ENCODE data around the gene NALF2. TPM values are rescaled to one million over a fixed set of nuclear protein-coding genes. Genes with fewer than 3 reads are reported as not detected.

The NALF2 gene
- under 1 TPM in 3 of 4 donors, not detected in 1; 0.27 to 0.53 (median 0.48) TPM for polyA plus RNA-seq
- long read RNA-seq, donor 1, full-length matches to known transcripts: 1 of 1 reads
- long read RNA-seq, donor 1, partial matches to known transcripts: 0 of 1 reads
- long read RNA-seq, donor 1, other reads (novel, unspliced or antisense): 0 of 1 reads
- long read RNA-seq, donor 2: 0 reads
- long read RNA-seq, donor 3: 0 reads
- long read RNA-seq, donor 4: 0 reads
- long read RNA-seq, donor 5: 0 reads
- long read RNA-seq, donor 6: 0 reads
- long read RNA-seq, donor 7: 0 reads
- long read RNA-seq, donor 8: 0 reads
- long read RNA-seq, donor 9: 0 reads
- long read RNA-seq, donor 10: 0 reads

GRCh38 chrX:69503782-69504625, at the start of gene NALF2:
Gene NALF2 (plus strand): TSS chrX:69504326. CDS start chrX:69505283, 957 bp downstream.
- peak within 1 kb of the TSS in 1 of 3 donors; percentile 51 for H3K27ac ChIP-seq (ENCODE audit: low read depth in 1 of 3, low read length in 2 of 3)
- peaks cover 0 to 19% (median 3%) of the 10 kb centered on the region in 3 donors for H3K27me3 ChIP-seq (ENCODE audit: control insufficient read depth in 3 of 3, insufficient read depth in 3 of 3, low read length in 3 of 3)
- DNase-seq (peak; percentile 11 to 83), FAIRE-seq (no peak)
- H3K4me3 ChIP-seq (ENCODE audit: low read depth in 1 of 3, low read length in 3 of 3): peak within 1 kb of the TSS in 2 of 3 donors; percentile 23 to 44
- H3K4me1 ChIP-seq (ENCODE audit: control insufficient read depth in 3 of 3, insufficient read depth in 2 of 3, low read depth in 1 of 3, low read length in 2 of 3): no peaks in the 10 kb centered on the region
- no peaks in the 10 kb centered on the region for H3K9me3 ChIP-seq (ENCODE audit: control insufficient read depth in 2 of 2, insufficient read depth in 1 of 2, low read depth in 1 of 2, low read length in 1 of 2)
- no peaks in the 10 kb centered on the region for H3K36me3 ChIP-seq (ENCODE audit: control insufficient read depth in 3 of 3, insufficient read depth in 2 of 3, low read depth in 1 of 3, low read length in 3 of 3)
- WGBS, 3 donors: 1 to 51% (median 10%) methylated on average over 23 to 66 of the region's 66 CpGs

- H3K4me3 ChIP-seq (ENCODE audit: low read depth in 1 of 3, low read length in 3 of 3): no peak overlapping the region
- DNase-seq (no peak), FAIRE-seq (no peak)
- H3K4me1 ChIP-seq (ENCODE audit: control insufficient read depth in 3 of 3, insufficient read depth in 2 of 3, low read depth in 1 of 3, low read length in 2 of 3): no peaks in the 10 kb centered on the region
- 68 to 82% (median 77%) methylated on average over 6 of the region's 6 CpGs for WGBS, 3 donors
- H3K9me3 ChIP-seq (ENCODE audit: control insufficient read depth in 2 of 2, insufficient read depth in 1 of 2, low read depth in 1 of 2, low read length in 1 of 2): no peaks in the 10 kb centered on the region
- H3K27me3 ChIP-seq (ENCODE audit: control insufficient read depth in 3 of 3, insufficient read depth in 3 of 3, low read length in 3 of 3): no peaks in the 10 kb centered on the region
- no peaks in the 10 kb centered on the region for H3K36me3 ChIP-seq (ENCODE audit: control insufficient read depth in 3 of 3, insufficient read depth in 2 of 3, low read depth in 1 of 3, low read length in 3 of 3)
- H3K27ac ChIP-seq (ENCODE audit: low read depth in 1 of 3, low read length in 2 of 3): no peak overlapping the region
Measured at GRCh38 chrX:69457756-69458155, 46.4 kb upstream of the NALF2 start.

- H3K4me1 ChIP-seq (ENCODE audit: control insufficient read depth in 3 of 3, insufficient read depth in 2 of 3, low read depth in 1 of 3, low read length in 2 of 3): no peaks in the 10 kb centered on the region
- FAIRE-seq: no peak
- no peaks in the 10 kb centered on the region for H3K9me3 ChIP-seq (ENCODE audit: control insufficient read depth in 2 of 2, insufficient read depth in 1 of 2, low read depth in 1 of 2, low read length in 1 of 2)
- H3K27me3 ChIP-seq (ENCODE audit: control insufficient read depth in 3 of 3, insufficient read depth in 3 of 3, low read length in 3 of 3): peaks cover 0 to 2% (median 0%) of the 10 kb centered on the region in 3 donors
- no peak overlapping the region for H3K27ac ChIP-seq (ENCODE audit: low read depth in 1 of 3, low read length in 2 of 3)
- 80 to 81% (median 80%) methylated on average over 1 of the region's 1 CpG for WGBS, 3 donors
- no peak for DNase-seq
- no peaks in the 10 kb centered on the region for H3K36me3 ChIP-seq (ENCODE audit: control insufficient read depth in 3 of 3, insufficient read depth in 2 of 3, low read depth in 1 of 3, low read length in 3 of 3)
- H3K4me3 ChIP-seq (ENCODE audit: low read depth in 1 of 3, low read length in 3 of 3): no peak overlapping the region
Measured at GRCh38 chrX:69466546-69466945, 37.6 kb upstream of the NALF2 start.

GRCh38 chrX:69469975-69470374, 34.2 kb upstream of the NALF2 start:
- 69 to 89% (median 73%) methylated on average over 4 of the region's 4 CpGs for WGBS, 3 donors
- Histone ChIP-seq H3K4me1 (ENCODE audit: control insufficient read depth in 3 of 3, insufficient read depth in 2 of 3, low read depth in 1 of 3, low read length in 2 of 3) (no peaks in the 10 kb centered on the region), H3K4me3 (ENCODE audit: low read depth in 1 of 3, low read length in 3 of 3) (no peak overlapping the region), H3K9me3 (ENCODE audit: control insufficient read depth in 2 of 2, insufficient read depth in 1 of 2, low read depth in 1 of 2, low read length in 1 of 2) (no peaks in the 10 kb centered on the region), H3K27me3 (ENCODE audit: control insufficient read depth in 3 of 3, insufficient read depth in 3 of 3, low read length in 3 of 3) (peaks cover 0 to 2% (median 0%) of the 10 kb centered on the region in 3 donors), H3K36me3 (ENCODE audit: control insufficient read depth in 3 of 3, insufficient read depth in 2 of 3, low read depth in 1 of 3, low read length in 3 of 3) (no peaks in the 10 kb centered on the region), H3K27ac (ENCODE audit: low read depth in 1 of 3, low read length in 2 of 3) (no peak overlapping the region)
- DNase-seq: no peak
- FAIRE-seq: no peak

GRCh38 chrX:69489625-69490024, 14.5 kb upstream of the NALF2 start:
- Histone ChIP-seq H3K27me3 (ENCODE audit: control insufficient read depth in 3 of 3, insufficient read depth in 3 of 3, low read length in 3 of 3) (peaks cover 0 to 4% (median 0%) of the 10 kb centered on the region in 3 donors), H3K36me3 (ENCODE audit: control insufficient read depth in 3 of 3, insufficient read depth in 2 of 3, low read depth in 1 of 3, low read length in 3 of 3) (no peaks in the 10 kb centered on the region), H3K27ac (ENCODE audit: low read depth in 1 of 3, low read length in 2 of 3) (no peak overlapping the region), H3K4me1 (ENCODE audit: control insufficient read depth in 3 of 3, insufficient read depth in 2 of 3, low read depth in 1 of 3, low read length in 2 of 3) (no peaks in the 10 kb centered on the region), H3K9me3 (ENCODE audit: control insufficient read depth in 2 of 2, insufficient read depth in 1 of 2, low read depth in 1 of 2, low read length in 1 of 2) (no peaks in the 10 kb centered on the region), H3K4me3 (ENCODE audit: low read depth in 1 of 3, low read length in 3 of 3) (no peak overlapping the region)
- FAIRE-seq (no peak), DNase-seq (no peak)

- no peaks in the 10 kb centered on the region for H3K9me3 ChIP-seq (ENCODE audit: control insufficient read depth in 2 of 2, insufficient read depth in 1 of 2, low read depth in 1 of 2, low read length in 1 of 2)
- H3K27me3 ChIP-seq (ENCODE audit: control insufficient read depth in 3 of 3, insufficient read depth in 3 of 3, low read length in 3 of 3): peaks cover 0 to 4% (median 2%) of the 10 kb centered on the region in 3 donors
- no peaks in the 10 kb centered on the region for H3K4me1 ChIP-seq (ENCODE audit: control insufficient read depth in 3 of 3, insufficient read depth in 2 of 3, low read depth in 1 of 3, low read length in 2 of 3)
- no peaks in the 10 kb centered on the region for H3K36me3 ChIP-seq (ENCODE audit: control insufficient read depth in 3 of 3, insufficient read depth in 2 of 3, low read depth in 1 of 3, low read length in 3 of 3)
- no peak overlapping the region for H3K27ac ChIP-seq (ENCODE audit: low read depth in 1 of 3, low read length in 2 of 3)
- H3K4me3 ChIP-seq (ENCODE audit: low read depth in 1 of 3, low read length in 3 of 3): no peak overlapping the region
- peak; percentile 18 to 47 for DNase-seq
- WGBS, 3 donors: 4 to 7% (median 6%) methylated on average over 5 of the region's 5 CpGs
- FAIRE-seq: no peak
Measured at GRCh38 chrX:69493193-69493592, 10.9 kb upstream of the NALF2 start.

- H3K9me3 ChIP-seq (ENCODE audit: control insufficient read depth in 2 of 2, insufficient read depth in 1 of 2, low read depth in 1 of 2, low read length in 1 of 2): no peaks in the 10 kb centered on the region
- FAIRE-seq (no peak), DNase-seq (no peak)
- H3K27me3 ChIP-seq (ENCODE audit: control insufficient read depth in 3 of 3, insufficient read depth in 3 of 3, low read length in 3 of 3): peaks cover 0 to 4% (median 2%) of the 10 kb centered on the region in 3 donors
- H3K27ac ChIP-seq (ENCODE audit: low read depth in 1 of 3, low read length in 2 of 3): no peak overlapping the region
- no peaks in the 10 kb centered on the region for H3K36me3 ChIP-seq (ENCODE audit: control insufficient read depth in 3 of 3, insufficient read depth in 2 of 3, low read depth in 1 of 3, low read length in 3 of 3)
- no peaks in the 10 kb centered on the region for H3K4me1 ChIP-seq (ENCODE audit: control insufficient read depth in 3 of 3, insufficient read depth in 2 of 3, low read depth in 1 of 3, low read length in 2 of 3)
- H3K4me3 ChIP-seq (ENCODE audit: low read depth in 1 of 3, low read length in 3 of 3): no peak overlapping the region
- WGBS, 3 donors: 43 to 82% (median 56%) methylated on average over 1 of the region's 1 CpG
Measured at GRCh38 chrX:69493766-69494165, 10.4 kb upstream of the NALF2 start.

GRCh38 chrX:69496183-69496582, 7.9 kb upstream of the NALF2 start:
- H3K36me3 ChIP-seq (ENCODE audit: control insufficient read depth in 3 of 3, insufficient read depth in 2 of 3, low read depth in 1 of 3, low read length in 3 of 3): no peaks in the 10 kb centered on the region
- no peak overlapping the region for H3K4me3 ChIP-seq (ENCODE audit: low read depth in 1 of 3, low read length in 3 of 3)
- H3K27ac ChIP-seq (ENCODE audit: low read depth in 1 of 3, low read length in 2 of 3): no peak overlapping the region
- H3K27me3 ChIP-seq (ENCODE audit: control insufficient read depth in 3 of 3, insufficient read depth in 3 of 3, low read length in 3 of 3): peaks cover 0 to 2% (median 2%) of the 10 kb centered on the region in 3 donors
- H3K4me1 ChIP-seq (ENCODE audit: control insufficient read depth in 3 of 3, insufficient read depth in 2 of 3, low read depth in 1 of 3, low read length in 2 of 3): no peaks in the 10 kb centered on the region
- no peak for FAIRE-seq
- no peak for DNase-seq
- WGBS, 3 donors: 18 to 60% (median 50%) methylated on average over 1 of the region's 1 CpG
- H3K9me3 ChIP-seq (ENCODE audit: control insufficient read depth in 2 of 2, insufficient read depth in 1 of 2, low read depth in 1 of 2, low read length in 1 of 2): no peaks in the 10 kb centered on the region

Data from small intestine (tissue), 16 donors.